Brain pericyte (primary cell): ENCODE data around the gene TBX3.
A peak's percentile ranks its signal among the peaks of the same experiment; 100 is the strongest.

Experiments used
- DNase-seq: peaks from one replicate; pipeline ENCODE4 v3.0.0-alpha.2; 2012; ENCODE audit warnings: low read depth, low spot score

The TBX3 gene

GRCh38 chr12:114627393-114627792 is 56.6 kb downstream of the TBX3 start:
- no peak for DNase-seq

- peak; percentile 29 for DNase-seq
Observed at GRCh38 chr12:114625294-114625851, 58.6 kb downstream of the TBX3 start.

DNA sequence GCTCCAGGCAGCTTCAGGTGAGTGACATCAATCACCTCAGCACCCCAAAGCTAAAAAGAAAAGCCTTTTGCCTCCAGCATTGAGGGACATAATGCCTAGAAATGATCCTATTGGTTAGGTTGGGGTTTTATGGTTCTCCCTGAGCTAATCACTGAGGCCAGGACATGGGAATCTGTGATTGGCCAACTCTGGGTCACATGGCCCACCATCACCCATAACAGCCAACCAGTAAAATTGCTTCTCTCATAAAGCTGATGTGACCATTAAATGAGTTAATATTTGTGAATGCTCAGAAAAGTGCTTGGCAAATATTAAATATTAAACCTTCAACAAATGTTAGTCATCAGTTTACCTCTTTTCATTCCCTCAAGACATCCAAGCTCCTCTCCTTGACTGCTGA is 60.2 kb downstream of the TBX3 start:
- DNase-seq = no peak
